ENCODE data around the gene ACSL5.

DNA sequence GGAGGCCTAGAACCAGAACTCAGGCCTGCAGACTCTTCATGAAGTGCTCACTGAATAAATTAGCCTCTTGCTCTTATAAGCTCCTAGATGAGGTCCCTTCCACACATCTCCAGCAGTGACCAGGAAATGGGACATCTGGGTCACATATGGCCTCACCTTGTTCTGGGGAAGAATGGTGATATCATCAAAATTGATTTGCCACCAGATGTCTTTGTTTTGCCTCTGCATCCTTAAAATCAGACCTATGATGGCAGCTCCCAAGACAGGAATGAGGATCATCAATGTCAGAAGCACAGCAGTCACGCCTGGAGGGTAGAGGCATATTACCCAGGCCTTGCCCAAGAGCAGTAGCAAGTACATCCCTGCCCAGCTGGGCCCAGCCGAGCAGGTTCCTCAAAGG, 33.3 kb upstream of the ACSL5 start:
- TF ChIP-seq CTCF (IDR thresholded peaks at IDR 0.05) = no peak
- TF ChIP-seq POLR2A (IDR thresholded peaks at IDR 0.05) = no peak
